Measurements from ENCODE around the gene GBGT1.

GBGT1 gene

GRCh38 chr9:133147412-133148198 lies 16.1 kb downstream of the GBGT1 start:
- intact Hi-C loops (cut with DNase I) = loop anchor here (2.0 to 5.0 kb wide), 3 partner anchors 27 to 115 kb away; partner anchors contain the start of genes GTF3C5 and RALGDS
- peak; percentile 64 to 97 (median 88) for DNase-seq

GRCh38 chr9:133146746-133147411 lies 16.8 kb downstream of the GBGT1 start:
- intact Hi-C loops (cut with DNase I) = loop anchor here (2.0 to 5.0 kb wide), 2 partner anchors 98 to 115 kb away; partner anchors contain the start of gene GTF3C5
- no peak for DNase-seq

GRCh38 chr9:133144904-133145851 lies 18.5 kb downstream of the GBGT1 start:
- DNase-seq = no peak
- intact Hi-C loops (cut with DNase I) = loop anchor here (1.0 to 5.0 kb wide), 2 partner anchors 42 to 113 kb away; partner anchors contain the start of gene GTF3C5

GRCh38 chr9:133144142-133144903 lies 19.4 kb downstream of the GBGT1 start:
- intact Hi-C loops (cut with DNase I) = loop anchor here (1.0 kb wide), 1 partner anchor 41 kb away; no protein-coding TSS in a partner anchor
- peak; percentile 58 to 97 (median 80) for DNase-seq

- DNase-seq = no peak
- intact Hi-C loops (cut with DNase I) = loop anchor here (1.0 kb wide), 1 partner anchor 40 kb away; no protein-coding TSS in a partner anchor
Measured at GRCh38 chr9:133143639-133144141, 20.0 kb downstream of the GBGT1 start.

GRCh38 chr9:133142684-133143622 lies 20.8 kb downstream of the GBGT1 start:
- intact Hi-C loops (cut with DNase I) = no loop called here
- no peak for DNase-seq

GRCh38 chr9:133141833-133142595 lies 21.7 kb downstream of the GBGT1 start:
- intact Hi-C loops (cut with DNase I) = no loop called here
- DNase-seq = no peak

GRCh38 chr9:133140606-133141005 lies 23.1 kb downstream of the GBGT1 start:
- intact Hi-C loops (cut with DNase I) = no loop called here
- DNase-seq = no peak

- peak in 1 of 10 donors; percentile 67 for DNase-seq
- intact Hi-C loops (cut with DNase I) = no loop called here
Measured at GRCh38 chr9:133140174-133140505, 23.6 kb downstream of the GBGT1 start.

GRCh38 chr9:133139246-133140173 lies 24.2 kb downstream of the GBGT1 start:
- peak in 2 of 10 donors; percentile 8 to 64 for DNase-seq
- intact Hi-C loops (cut with DNase I) = no loop called here

GRCh38 chr9:133137451-133138231 lies 26.1 kb downstream of the GBGT1 start:
- peak; percentile 79 to 99 (median 90) for DNase-seq
- intact Hi-C loops (cut with DNase I) = no loop called here

GRCh38 chr9:133135146-133135745 lies 28.5 kb downstream of the GBGT1 start:
- intact Hi-C loops (cut with DNase I) = no loop called here
- peak in 5 of 10 donors; percentile 56 to 92 (median 80) for DNase-seq

GRCh38 chr9:133134388-133135145 lies 29.1 kb downstream of the GBGT1 start:
- DNase-seq = no peak
- intact Hi-C loops (cut with DNase I) = no loop called here

GRCh38 chr9:133133681-133134387 lies 29.9 kb downstream of the GBGT1 start:
- peak in 7 of 10 donors; percentile 59 to 96 (median 82) for DNase-seq
- intact Hi-C loops (cut with DNase I) = no loop called here

Measured in posterior cingulate gyrus (tissue), 11 donors.